ENCODE data around the gene CRTC1. TPM values are rescaled to one million over a fixed set of nuclear protein-coding genes. Genes with fewer than 3 reads are reported as not detected.

CRTC1 gene
- total RNA-seq, 1 donor from 2014 or later, result 19.7 TPM

GRCh38 chr19:18745012-18745735, 61.7 kb downstream of the CRTC1 start:
- no peak for DNase-seq (ENCODE audit: low spot score)

DNA sequence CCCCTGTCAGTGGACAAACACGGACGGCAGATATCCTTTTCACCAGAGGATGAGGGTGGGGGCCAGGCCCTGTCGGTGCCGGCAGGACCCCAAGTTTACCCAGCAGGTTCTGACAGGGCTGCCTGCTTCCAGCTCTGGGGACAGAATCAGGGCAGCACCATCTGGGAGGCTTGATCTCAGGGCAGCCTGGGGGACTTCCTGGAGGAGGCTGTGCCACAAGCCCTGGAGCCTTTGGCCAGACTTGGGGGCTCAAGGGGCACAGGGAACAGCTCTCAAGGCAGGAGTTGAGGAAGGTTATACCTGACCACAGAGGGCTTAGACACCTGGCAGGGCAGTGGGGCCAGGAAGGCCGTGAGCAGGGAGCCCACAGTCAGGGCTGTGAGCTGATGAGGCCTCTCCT, 62.5 kb downstream of the CRTC1 start:
- DNase-seq (ENCODE audit: low spot score), result no peak

DNA sequence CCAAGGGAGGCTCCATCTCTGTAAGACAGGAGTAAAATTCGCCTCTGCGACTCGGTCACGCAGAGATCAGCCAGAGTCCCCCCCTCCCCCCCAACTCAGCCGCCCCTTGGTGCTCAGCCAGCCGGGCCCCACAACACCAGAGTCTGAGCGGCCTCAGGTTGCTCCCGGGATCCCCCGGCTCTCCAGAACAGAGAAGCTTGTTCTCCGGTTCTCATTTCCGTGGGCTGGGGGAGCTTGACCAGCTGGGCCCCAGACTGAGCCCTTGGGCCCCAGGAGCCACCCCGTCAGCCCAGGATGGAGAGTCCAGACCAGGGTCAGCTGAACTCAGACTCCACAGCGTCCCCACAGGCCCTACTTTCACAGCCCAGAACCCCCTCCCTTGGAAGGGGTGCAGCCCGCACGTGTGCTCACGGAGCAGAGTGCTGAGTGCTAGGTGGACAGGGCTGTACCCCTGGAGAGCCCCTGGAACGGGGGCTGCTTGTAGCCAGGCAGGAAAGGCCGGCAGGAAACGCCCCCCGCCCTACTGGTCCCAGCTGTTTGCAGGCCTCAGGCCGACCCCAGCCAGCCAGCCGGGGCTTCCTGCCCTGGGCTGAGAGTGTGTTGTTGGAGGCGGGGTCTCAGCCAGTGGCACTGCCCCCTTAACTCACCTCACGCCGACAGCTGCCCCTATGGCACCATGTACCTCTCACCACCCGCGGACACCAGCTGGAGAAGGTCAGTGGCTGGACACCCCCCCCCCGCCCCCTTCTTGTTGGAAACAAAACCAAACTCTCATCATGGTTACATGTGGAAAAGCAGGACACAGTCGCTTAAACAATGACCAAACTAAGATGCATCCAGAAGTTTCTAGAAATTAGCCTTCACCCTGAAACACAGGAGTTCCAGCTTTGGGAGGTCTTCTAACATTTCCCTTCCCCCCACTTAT, 63.2 kb downstream of the CRTC1 start:
- DNase-seq (ENCODE audit: low spot score), result no peak

GRCh38 chr19:18749362-18750231, 66.1 kb downstream of the CRTC1 start:
- DNase-seq (ENCODE audit: low spot score), result no peak

DNA sequence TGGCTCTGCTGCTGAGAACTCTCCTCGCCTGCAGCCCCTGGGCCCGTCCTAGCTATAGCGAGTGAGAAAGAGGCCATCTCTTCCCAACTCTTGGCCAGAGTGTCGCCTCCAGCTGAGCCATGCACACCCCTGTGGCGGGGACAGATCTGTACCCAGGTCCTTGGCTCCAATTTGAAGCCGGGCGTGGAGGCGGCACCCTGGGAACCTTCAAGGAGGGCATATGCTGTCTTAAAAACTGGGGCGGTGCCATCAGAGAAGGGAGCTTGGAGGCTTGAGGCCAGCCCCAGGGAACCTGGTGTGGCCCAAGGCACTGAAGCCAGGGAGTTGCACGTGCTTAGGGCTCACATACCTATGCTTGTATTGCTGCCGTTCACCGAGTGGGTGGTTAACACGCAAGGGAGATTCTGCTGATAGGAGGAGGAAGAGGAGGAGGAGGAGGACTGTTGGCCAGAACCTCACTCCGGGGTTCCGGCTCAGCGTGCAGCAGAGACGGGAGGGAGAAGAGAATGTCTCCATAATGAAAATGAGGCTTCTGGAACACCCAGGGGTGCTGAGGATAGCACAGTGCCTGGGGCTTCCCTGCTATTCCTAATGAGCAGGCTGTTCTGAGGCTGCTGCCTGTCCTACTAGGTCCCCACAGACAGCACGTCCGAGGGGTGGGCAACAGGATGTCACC, 67.0 kb downstream of the CRTC1 start:
- no peak for DNase-seq (ENCODE audit: low spot score)

GRCh38 chr19:18751571-18751970, 68.1 kb downstream of the CRTC1 start:
- DNase-seq (ENCODE audit: low spot score), result no peak

GRCh38 chr19:18754501-18754900, 71.0 kb downstream of the CRTC1 start:
- no peak for DNase-seq (ENCODE audit: low spot score)

GRCh38 chr19:18756896-18757295, 73.4 kb downstream of the CRTC1 start:
- DNase-seq (ENCODE audit: low spot score), result peak; percentile 73

- no peak for DNase-seq (ENCODE audit: low spot score)
These were observed 76.0 kb downstream of the CRTC1 start for GRCh38 chr19:18759304-18759994.

DNA sequence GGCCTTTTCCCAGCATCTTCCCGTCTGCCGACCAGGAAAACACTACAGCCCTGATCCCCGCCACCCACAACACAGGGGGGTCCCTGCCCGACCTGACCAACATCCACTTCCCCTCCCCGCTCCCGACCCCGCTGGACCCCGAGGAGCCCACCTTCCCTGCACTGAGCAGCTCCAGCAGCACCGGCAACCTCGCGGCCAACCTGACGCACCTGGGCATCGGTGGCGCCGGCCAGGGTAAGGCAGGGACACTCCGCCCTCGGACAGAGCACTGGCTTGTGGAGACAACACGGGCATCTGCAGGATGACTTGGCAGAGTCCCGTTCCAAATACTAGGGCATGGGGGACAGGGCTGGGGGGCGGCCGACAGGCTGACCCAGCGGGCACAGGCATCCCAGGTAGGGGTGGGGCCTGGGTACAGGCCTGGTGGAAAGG, 76.5 kb downstream of the CRTC1 start:
- DNase-seq (ENCODE audit: low spot score), result no peak

- DNase-seq (ENCODE audit: low spot score), result no peak
These were observed 77.2 kb downstream of the CRTC1 start for GRCh38 chr19:18760440-18761383.

GRCh38 chr19:18761531-18762110, 78.1 kb downstream of the CRTC1 start:
- DNase-seq (ENCODE audit: low spot score), result no peak

DNA sequence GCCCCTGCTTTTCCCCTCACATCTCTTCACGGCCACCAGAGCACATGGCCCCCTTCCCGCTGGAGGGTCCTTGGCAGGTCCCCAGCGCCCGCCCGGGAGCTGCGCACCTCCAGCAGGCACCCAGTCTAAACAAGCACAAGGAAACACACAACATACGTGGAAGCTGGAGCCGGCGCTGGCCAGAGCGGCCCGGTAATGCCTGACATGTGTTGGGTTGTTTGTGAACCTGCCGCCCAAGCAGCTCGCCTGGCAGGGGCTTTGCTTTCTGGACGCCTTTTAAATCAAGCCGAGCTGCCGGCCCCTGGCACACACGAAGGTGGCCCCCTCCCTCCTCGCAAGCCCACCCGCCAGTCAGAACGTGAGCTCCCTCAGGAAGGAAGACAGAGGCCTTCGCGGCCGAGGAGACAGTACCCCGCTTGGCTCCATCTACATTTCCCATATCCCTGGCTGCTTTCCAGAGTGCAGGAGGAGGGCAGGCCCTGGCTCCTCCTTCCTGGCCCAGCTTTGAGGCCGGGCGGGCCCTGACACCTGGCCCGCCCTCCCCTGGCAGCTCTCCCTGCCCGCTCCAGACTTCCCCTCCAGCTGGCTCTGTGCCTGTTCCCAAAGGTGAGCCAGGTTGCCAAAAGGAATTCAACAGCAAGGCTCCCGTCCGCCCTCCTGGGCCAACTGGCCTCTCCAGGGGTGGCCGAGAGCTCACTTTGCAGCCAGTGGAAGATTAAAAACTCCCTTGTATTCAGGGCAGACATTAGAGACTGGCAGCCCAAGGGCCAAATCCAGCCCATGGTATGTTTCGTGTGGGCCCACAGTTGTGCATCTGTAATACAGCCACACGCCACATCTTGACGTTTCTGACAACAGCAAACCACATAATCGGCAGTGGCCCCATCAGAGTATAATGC, 78.9 kb downstream of the CRTC1 start:
- DNase-seq (ENCODE audit: low spot score), result peak; percentile 78

DNA sequence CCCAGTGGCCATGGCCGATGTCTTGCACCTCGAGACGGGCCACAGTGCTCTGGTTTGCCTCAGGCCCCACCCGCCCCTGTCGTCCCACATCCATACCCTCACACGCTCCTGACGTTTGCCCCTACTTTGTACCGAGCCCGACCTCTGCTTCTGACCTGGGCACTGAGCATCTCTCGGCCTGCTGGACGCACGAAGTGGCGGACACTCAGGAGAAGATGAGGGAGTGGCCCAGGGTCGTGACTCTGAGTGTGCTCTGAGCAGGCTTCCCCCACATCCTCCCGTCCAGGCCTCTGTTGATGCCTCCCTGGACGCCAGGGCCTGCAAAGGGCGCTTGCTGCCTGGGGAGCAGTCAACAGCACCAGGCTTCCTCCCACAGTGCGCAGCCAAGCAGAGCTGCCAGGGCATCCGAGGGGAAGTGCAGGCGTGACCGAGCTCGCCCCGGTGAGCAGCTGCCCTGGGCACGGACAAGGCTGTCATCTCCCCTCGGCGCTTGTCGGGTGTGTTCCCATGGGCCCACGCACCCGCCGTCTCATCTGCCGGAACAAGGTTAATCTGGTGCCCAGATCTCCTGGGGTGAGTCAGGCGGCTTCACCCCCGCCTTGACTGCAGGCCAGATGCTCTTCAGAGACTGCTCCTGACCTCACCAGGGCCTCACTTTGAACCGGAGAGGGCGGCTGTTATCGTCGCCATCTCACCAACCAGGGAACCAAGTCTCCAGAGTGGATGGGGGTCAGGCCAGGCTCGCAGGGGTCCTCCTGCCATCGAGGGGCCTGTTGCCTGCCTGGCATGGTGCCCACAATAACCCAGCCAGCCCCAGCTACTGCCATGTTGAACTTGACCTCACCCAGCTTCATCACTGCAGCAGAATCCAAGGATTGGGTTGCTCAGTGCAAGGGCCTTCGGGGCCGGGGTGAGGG, 80.5 kb downstream of the CRTC1 start:
- peak; percentile 68 for DNase-seq (ENCODE audit: low spot score)

DNA sequence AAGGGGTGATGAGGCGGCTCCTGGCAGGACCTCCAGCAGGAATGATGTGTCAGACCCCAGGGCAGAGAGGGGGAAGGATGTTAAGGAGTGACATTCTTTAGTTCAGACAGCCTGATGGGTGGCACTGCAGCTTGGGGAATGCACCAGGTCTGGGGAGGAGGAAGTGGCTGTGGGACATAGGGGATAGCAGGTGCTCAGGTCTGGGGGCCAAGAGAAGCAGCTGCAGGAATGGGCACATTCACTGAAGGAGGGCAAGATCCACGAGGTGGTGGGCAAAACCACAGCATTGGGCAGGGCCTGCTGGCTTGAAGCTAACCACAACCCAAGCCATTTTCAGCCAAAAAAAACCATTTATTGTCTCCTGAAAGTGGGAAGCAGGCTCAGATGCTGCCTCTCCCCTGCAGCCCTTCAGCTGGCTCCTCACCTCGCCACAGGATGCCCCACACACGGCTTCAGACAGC, 81.1 kb downstream of the CRTC1 start:
- DNase-seq (ENCODE audit: low spot score), result no peak

DNA sequence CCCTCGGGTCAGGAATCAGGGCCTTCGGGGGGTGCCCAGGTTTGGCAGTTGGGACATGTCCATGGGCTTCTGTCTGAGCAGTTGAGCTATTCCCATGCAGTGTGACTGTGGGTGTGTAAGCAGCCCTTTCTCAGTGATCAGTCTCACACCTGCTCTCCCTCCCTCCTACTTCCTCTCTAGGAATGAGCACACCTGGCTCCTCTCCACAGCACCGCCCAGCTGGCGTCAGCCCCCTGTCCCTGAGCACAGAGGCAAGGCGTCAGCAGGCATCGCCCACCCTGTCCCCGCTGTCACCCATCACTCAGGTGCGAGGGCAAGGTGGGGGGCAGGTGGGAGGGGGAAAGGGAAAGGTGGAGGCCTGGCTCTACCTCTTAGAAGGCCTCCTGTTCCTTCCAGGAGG, 81.7 kb downstream of the CRTC1 start:
- no peak for DNase-seq (ENCODE audit: low spot score)
